CD4-positive, alpha-beta T cell (primary cell): ENCODE results near the gene CDH4. TPM values are rescaled to one million over a fixed set of nuclear protein-coding genes. Genes with fewer than 3 reads are reported as not detected.

Experiments used
- ATAC-seq: fragments of 200-7000 bp; cut with Tn5 transposase; one replicate; pipeline ENCODE4 v1.10.0; 2022; ENCODE audit warnings: mild to moderate bottlenecking; ENCODE audit not compliant: poor library complexity
- CTCF ChIA-PET: fragments of 350-600 bp; sonication (Branson Sonifier 250); formaldehyde crosslinking; loops from one replicate; lab custom pipeline; 2021; ENCODE audit warnings: antibody characterized with exemption, inconsistent platforms; lab: Charles Lee
- POLR2A ChIA-PET: fragments of 350-600 bp; sonication (Branson Sonifier 250); formaldehyde crosslinking; loops from one replicate; lab custom pipeline; 2021; ENCODE audit warnings: antibody characterized with exemption, inconsistent platforms; lab: Charles Lee
- DNase-seq, 14 experiments: peaks; one replicate each; pipeline ENCODE4 v3.0.0-alpha.2; 2013 to 2020; ENCODE audit warnings: mixed read lengths in 2 of 14
- H3K27ac ChIP-seq, 2 donors: one replicate each; pipeline versions ENCODE4 v1.5.1 to v1.7.0; 2013; ENCODE audit warnings: low read length in 2 of 2, low read depth in 1 of 2, mild to moderate bottlenecking in 1 of 2
- H3K27me3 ChIP-seq, 2 experiments: 1 replicate in 1 of 2; 2 replicates in 1 of 2; pipeline versions ENCODE4 v1.6.1 to v1.7.0; 2013; ENCODE audit warnings: low read length in 2 of 2, control low read depth in 1 of 2, mild to moderate bottlenecking in 1 of 2, moderate library complexity in 1 of 2; ENCODE audit not compliant: insufficient read depth in 2 of 2, control insufficient read depth in 1 of 2
- H3K36me3 ChIP-seq: one replicate; pipeline ENCODE4 v1.6.1; 2013; ENCODE audit warnings: low read length, control low read depth; ENCODE audit not compliant: insufficient read depth
- H3K4me1 ChIP-seq: one replicate; pipeline ENCODE4 v1.6.1; 2013; ENCODE audit warnings: low read length, control low read depth; ENCODE audit not compliant: insufficient read depth
- H3K4me3 ChIP-seq: one replicate; pipeline ENCODE4 v1.5.1; 2013; ENCODE audit warnings: mild to moderate bottlenecking, low read length, moderate library complexity
- H3K9me3 ChIP-seq, 2 experiments: 1 replicate in 1 of 2; 2 replicates in 1 of 2; pipeline versions ENCODE4 v1.6.1 to v1.7.0; 2013; ENCODE audit warnings: low read length in 2 of 2, mild to moderate bottlenecking in 2 of 2, control low read depth in 1 of 2, moderate library complexity in 1 of 2; ENCODE audit not compliant: control insufficient read depth in 1 of 2, insufficient read depth in 1 of 2
- H3K27ac Mint-ChIP-seq: one replicate; pipeline ENCODE4 v1.8.0; 2020; ENCODE audit warnings: mixed read lengths
- H3K27me3 Mint-ChIP-seq: one replicate; pipeline ENCODE4 v1.8.0; 2021; ENCODE audit warnings: mixed read lengths
- H3K36me3 Mint-ChIP-seq: one replicate; pipeline ENCODE4 v1.8.0; 2021; ENCODE audit warnings: low read depth, mixed read lengths
- H3K4me1 Mint-ChIP-seq: one replicate; pipeline ENCODE4 v1.8.0; 2021; ENCODE audit warnings: low read depth, mixed read lengths
- H3K4me3 Mint-ChIP-seq: one replicate; pipeline ENCODE4 v1.8.0; 2020; ENCODE audit warnings: mild to moderate bottlenecking, mixed read lengths
- H3K9me3 Mint-ChIP-seq: one replicate; pipeline ENCODE4 v1.8.0; 2020; ENCODE audit warnings: mixed read lengths
- intact Hi-C, 2 experiments: fragments of 100-400 bp; cut with DNase I in 1 of 2; cut with micrococcal nuclease in 1 of 2; formaldehyde crosslinking; loops; one replicate each; pipeline versions ENCODE4 v1.15.1 to v1.9.0; 2023 to 2025; cut with DNase I, micrococcal nuclease
- total RNA-seq, 174 experiments: library from RNA in 2 of 174; stranded (reverse) in 2 of 174; gene quantifications; one replicate each; pipeline ENCODE4 v1.2.3 and lab custom pipeline; 2021 to 2026
- TF ChIP-seq, protein P1 (sequence below): fragments of 200-600 bp; IDR thresholded peaks from one replicate; pipeline ENCODE4 v1.8.0; 2022; ENCODE audit warnings: antibody characterized with exemption, mild to moderate bottlenecking

The CDH4 gene
- total RNA-seq, 2 experiments from 2014 or later, result 0.11 TPM

DNA sequence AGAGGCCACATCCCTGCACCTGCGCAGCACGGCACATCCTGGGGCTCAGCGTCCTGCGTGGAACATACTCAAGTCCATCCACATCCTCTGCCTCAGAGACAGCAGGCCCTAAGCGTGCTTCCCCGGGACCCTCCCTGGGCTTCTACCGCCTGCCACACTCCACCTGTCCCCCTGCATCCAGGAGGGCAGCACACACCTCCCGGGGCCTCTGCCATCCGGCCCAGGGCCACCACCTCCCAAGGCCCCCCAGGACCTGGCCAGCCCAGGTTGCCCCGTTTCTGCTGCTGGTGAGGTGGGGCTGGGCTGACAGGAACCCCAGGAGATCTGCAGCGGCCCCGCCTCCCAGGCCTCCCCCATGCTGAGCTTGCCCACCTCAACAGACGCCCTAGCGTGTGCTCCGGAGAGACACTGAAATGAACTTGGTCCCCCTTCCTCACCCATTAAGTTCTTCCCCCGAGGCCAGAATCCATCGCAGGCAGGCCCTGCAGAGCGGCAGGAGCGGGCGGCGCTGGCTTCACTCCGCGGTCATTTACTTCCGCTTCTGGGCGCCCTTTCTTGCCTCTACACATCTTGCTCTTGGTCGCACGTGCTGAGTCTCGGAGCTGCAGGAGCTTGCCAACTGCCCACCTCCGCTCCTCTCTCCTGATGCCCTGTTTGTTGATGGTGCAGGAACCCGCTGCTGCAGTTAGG is 578.3 kb downstream of the CDH4 start:
- ATAC-seq, result no peak
- intact Hi-C loops, result no loop called here
- no peak overlapping the region for H3K27ac Mint-ChIP-seq

DNA sequence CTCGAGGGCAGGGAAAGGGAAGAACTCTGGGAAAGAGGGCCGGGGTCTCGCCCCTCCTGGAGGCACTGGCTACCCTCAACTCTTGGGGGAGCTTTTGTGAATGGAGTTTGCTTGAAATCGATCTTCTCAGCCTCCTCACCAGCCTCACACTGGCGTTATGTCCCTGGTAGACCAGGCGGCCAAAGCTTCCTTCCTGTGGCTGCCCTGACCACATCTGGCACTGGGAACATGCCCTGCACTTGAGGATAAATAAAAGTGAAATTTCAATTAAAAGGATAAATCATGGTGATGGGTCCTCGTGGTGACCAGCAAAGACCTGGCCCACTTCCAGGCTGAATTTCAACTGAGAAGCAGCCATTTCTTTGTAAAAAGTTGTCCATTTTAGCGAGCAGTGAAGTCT is 578.9 kb downstream of the CDH4 start:
- no peak overlapping the region for H3K27ac ChIP-seq
- no peaks in the 10 kb centered on the region for H3K36me3 ChIP-seq
- H3K36me3 Mint-ChIP-seq, result no peaks in the 10 kb centered on the region
- POLR2A ChIA-PET, result no interaction called here
- no peak overlapping the region for H3K4me3 ChIP-seq
- no peaks in the 10 kb centered on the region for H3K27me3 ChIP-seq
- intact Hi-C loops, result no loop called here
- H3K4me1 Mint-ChIP-seq, result no peaks in the 10 kb centered on the region
- no peak overlapping the region for H3K4me3 Mint-ChIP-seq
- no peak overlapping the region for H3K27ac Mint-ChIP-seq
- TF ChIP-seq, protein P1, sequence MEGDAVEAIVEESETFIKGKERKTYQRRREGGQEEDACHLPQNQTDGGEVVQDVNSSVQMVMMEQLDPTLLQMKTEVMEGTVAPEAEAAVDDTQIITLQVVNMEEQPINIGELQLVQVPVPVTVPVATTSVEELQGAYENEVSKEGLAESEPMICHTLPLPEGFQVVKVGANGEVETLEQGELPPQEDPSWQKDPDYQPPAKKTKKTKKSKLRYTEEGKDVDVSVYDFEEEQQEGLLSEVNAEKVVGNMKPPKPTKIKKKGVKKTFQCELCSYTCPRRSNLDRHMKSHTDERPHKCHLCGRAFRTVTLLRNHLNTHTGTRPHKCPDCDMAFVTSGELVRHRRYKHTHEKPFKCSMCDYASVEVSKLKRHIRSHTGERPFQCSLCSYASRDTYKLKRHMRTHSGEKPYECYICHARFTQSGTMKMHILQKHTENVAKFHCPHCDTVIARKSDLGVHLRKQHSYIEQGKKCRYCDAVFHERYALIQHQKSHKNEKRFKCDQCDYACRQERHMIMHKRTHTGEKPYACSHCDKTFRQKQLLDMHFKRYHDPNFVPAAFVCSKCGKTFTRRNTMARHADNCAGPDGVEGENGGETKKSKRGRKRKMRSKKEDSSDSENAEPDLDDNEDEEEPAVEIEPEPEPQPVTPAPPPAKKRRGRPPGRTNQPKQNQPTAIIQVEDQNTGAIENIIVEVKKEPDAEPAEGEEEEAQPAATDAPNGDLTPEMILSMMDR, result no peak
- ATAC-seq (no peak), DNase-seq (no peak)
- H3K27me3 Mint-ChIP-seq, result no peaks in the 10 kb centered on the region
- H3K4me1 ChIP-seq, result no peaks in the 10 kb centered on the region
- no peaks in the 10 kb centered on the region for H3K9me3 Mint-ChIP-seq
- H3K9me3 ChIP-seq, result peaks cover 0 to 22% of the 10 kb centered on the region in 2 experiments
- CTCF ChIA-PET, result no interaction called here

More for the DNA sequence above, 578.3 kb downstream of the CDH4 start:
- Histone ChIP-seq H3K27ac (no peak overlapping the region), H3K9me3 (peaks cover 0 to 24% of the 10 kb centered on the region in 2 experiments), H3K4me1 (no peaks in the 10 kb centered on the region), H3K4me3 (no peak overlapping the region), H3K36me3 (no peaks in the 10 kb centered on the region), H3K27me3 (no peaks in the 10 kb centered on the region)
- no peak for DNase-seq
- Mint-ChIP-seq H3K4me1 (no peaks in the 10 kb centered on the region), H3K4me3 (no peak overlapping the region), H3K9me3 (no peaks in the 10 kb centered on the region), H3K27me3 (no peaks in the 10 kb centered on the region), H3K36me3 (no peaks in the 10 kb centered on the region)
- CTCF ChIA-PET, result no interaction called here
- TF ChIP-seq, protein P1, result no peak
- POLR2A ChIA-PET, result no interaction called here

DNA sequence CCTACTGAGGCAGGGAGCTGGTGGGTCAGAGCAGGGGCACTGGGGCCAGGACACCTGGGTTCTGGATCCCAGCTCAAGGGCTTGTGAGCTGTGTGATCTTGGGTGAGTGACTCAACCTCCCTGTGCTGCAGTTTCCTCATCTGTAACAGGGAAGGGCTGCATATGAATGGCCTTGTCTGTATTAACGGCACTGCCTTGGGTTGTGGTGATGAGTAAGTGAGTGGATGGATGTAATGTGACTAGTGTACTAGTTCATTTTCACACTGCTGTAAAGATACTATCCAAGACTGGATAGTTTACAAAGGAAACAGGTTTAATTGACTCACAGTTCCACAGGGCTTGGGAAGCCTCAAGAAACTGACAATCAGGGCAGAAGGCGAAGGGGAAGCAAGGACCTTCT is 580.1 kb downstream of the CDH4 start:
- no peaks in the 10 kb centered on the region for H3K4me1 Mint-ChIP-seq
- Histone ChIP-seq H3K36me3 (no peaks in the 10 kb centered on the region), H3K27me3 (no peaks in the 10 kb centered on the region), H3K4me1 (no peaks in the 10 kb centered on the region), H3K9me3 (peaks cover 0 to 18% of the 10 kb centered on the region in 2 experiments), H3K4me3 (no peak overlapping the region), H3K27ac (no peak overlapping the region)
- no peak overlapping the region for H3K27ac Mint-ChIP-seq
- no peak overlapping the region for H3K4me3 Mint-ChIP-seq
- H3K9me3 Mint-ChIP-seq, result no peaks in the 10 kb centered on the region
- no peaks in the 10 kb centered on the region for H3K36me3 Mint-ChIP-seq
- H3K27me3 Mint-ChIP-seq, result no peaks in the 10 kb centered on the region
- ChIA-PET CTCF (no interaction called here), POLR2A (no interaction called here)
- DNase-seq (no peak), ATAC-seq (no peak)
- intact Hi-C loops, result no loop called here
- TF ChIP-seq, protein P1, result no peak
